ENCODE results near the gene MNX1.

- TF ChIP-seq CTCF (IDR thresholded peaks at IDR 0.05) (no peak), POLR2A (IDR thresholded peaks at IDR 0.05) (no peak)
Observed at GRCh38 chr7:157024716-157025115, 14.3 kb upstream of the MNX1 start.
